ENCODE data around the gene NUP205.

The NUP205 gene

GRCh38 chr7:135597181-135597925 is 39.6 kb downstream of the NUP205 start:
- TF ChIP-seq CTCF (IDR thresholded peaks at IDR 0.05; ENCODE audit: low read length, missing control alignments): no peak
- no peak for DNase-seq (ENCODE audit: low read depth)
- H3K4me3 ChIP-seq (replicated peaks; ENCODE audit: low read depth, low read length): no peak overlapping the region

- no peak for DNase-seq (ENCODE audit: low read depth)
- H3K4me3 ChIP-seq (replicated peaks; ENCODE audit: low read depth, low read length): no peak overlapping the region
- TF ChIP-seq CTCF (IDR thresholded peaks at IDR 0.05; ENCODE audit: low read length, missing control alignments): no peak
Measured at GRCh38 chr7:135597926-135598305, 40.2 kb downstream of the NUP205 start.

- DNase-seq (ENCODE audit: low read depth): no peak
- TF ChIP-seq CTCF (IDR thresholded peaks at IDR 0.05; ENCODE audit: low read length, missing control alignments): no peak
- no peak overlapping the region for H3K4me3 ChIP-seq (replicated peaks; ENCODE audit: low read depth, low read length)
Measured at GRCh38 chr7:135599471-135599870, 41.8 kb downstream of the NUP205 start.

GRCh38 chr7:135600226-135600625 is 42.5 kb downstream of the NUP205 start:
- H3K4me3 ChIP-seq (replicated peaks; ENCODE audit: low read depth, low read length): no peak overlapping the region
- TF ChIP-seq CTCF (IDR thresholded peaks at IDR 0.05; ENCODE audit: low read length, missing control alignments): no peak
- no peak for DNase-seq (ENCODE audit: low read depth)

GRCh38 chr7:135601182-135601581 is 43.5 kb downstream of the NUP205 start:
- peak; percentile 49 for DNase-seq (ENCODE audit: low read depth)
- H3K4me3 ChIP-seq (replicated peaks; ENCODE audit: low read depth, low read length): no peak overlapping the region
- no peak for TF ChIP-seq CTCF (IDR thresholded peaks at IDR 0.05; ENCODE audit: low read length, missing control alignments)

GRCh38 chr7:135602304-135602703 is 44.6 kb downstream of the NUP205 start:
- DNase-seq (ENCODE audit: low read depth): peak; percentile 90
- no peak overlapping the region for H3K4me3 ChIP-seq (replicated peaks; ENCODE audit: low read depth, low read length)
- no peak for TF ChIP-seq CTCF (IDR thresholded peaks at IDR 0.05; ENCODE audit: low read length, missing control alignments)

- no peak for TF ChIP-seq CTCF (IDR thresholded peaks at IDR 0.05; ENCODE audit: low read length, missing control alignments)
- DNase-seq (ENCODE audit: low read depth): no peak
- H3K4me3 ChIP-seq (replicated peaks; ENCODE audit: low read depth, low read length): no peak overlapping the region
Measured at GRCh38 chr7:135616136-135616535, 58.4 kb downstream of the NUP205 start.
